Breast epithelium (tissue), 3 donors: ENCODE measurements around the gene SIVA1.

ENCODE experiments used
- POLR2A ChIP-seq: fragments of 450-650 bp; IDR thresholded peaks from one replicate; pipeline ENCODE4 v1.6.1; 2016; ENCODE audit warnings: antibody characterized with exemption, mild to moderate bottlenecking, moderate library complexity
- POLR2AphosphoS5 ChIP-seq, 3 donors: sonication (generic); formaldehyde crosslinking; IDR thresholded peaks; one replicate each; pipeline ENCODE4 v1.6.1; 2017; ENCODE audit warnings: antibody characterized with exemption in 3 of 3
- TF ChIP-seq, protein P1 (sequence below), 3 donors: fragments of 450-650 bp; IDR thresholded peaks; one replicate each; pipeline ENCODE4 v1.5.1; 2016 to 2017; ENCODE audit warnings: antibody characterized with exemption in 3 of 3, mild to moderate bottlenecking in 3 of 3, moderate library complexity in 3 of 3

DNA sequence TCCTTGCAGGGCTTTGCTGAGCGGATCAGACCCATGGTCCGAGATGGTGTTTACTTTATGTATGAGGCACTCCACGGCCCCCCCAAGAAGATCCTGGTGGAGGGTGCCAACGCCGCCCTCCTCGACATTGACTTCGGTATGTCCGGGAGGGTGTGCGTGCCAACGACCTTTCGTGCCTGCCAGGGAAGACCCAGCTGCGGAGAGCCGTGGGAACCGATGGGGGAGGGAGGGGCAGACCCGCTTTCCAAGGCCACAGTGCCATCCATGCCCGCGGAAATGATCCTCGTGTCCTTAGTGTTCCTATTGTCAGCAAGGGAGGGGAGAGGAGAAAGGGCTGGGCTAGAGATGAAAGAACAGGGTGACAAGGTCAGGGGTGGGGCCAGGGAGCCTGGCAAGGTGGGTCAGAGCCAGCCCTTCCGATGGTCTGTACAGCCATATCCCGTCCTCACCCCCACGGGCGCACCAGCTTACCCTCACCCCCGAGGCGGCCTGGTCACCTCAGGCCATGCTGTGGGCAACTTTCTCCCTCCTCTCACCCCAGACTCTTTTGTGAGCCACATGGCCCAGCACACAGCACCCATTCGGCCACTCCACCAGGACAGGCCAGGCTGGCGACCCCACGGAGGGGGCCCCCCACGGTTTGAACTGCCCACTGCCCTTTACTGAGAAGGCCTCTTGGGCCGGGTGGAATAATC, 11.7 kb upstream of the SIVA1 start:
- TF ChIP-seq, protein P1, sequence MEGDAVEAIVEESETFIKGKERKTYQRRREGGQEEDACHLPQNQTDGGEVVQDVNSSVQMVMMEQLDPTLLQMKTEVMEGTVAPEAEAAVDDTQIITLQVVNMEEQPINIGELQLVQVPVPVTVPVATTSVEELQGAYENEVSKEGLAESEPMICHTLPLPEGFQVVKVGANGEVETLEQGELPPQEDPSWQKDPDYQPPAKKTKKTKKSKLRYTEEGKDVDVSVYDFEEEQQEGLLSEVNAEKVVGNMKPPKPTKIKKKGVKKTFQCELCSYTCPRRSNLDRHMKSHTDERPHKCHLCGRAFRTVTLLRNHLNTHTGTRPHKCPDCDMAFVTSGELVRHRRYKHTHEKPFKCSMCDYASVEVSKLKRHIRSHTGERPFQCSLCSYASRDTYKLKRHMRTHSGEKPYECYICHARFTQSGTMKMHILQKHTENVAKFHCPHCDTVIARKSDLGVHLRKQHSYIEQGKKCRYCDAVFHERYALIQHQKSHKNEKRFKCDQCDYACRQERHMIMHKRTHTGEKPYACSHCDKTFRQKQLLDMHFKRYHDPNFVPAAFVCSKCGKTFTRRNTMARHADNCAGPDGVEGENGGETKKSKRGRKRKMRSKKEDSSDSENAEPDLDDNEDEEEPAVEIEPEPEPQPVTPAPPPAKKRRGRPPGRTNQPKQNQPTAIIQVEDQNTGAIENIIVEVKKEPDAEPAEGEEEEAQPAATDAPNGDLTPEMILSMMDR (IDR thresholded peaks at IDR 0.05): no peak
- TF ChIP-seq POLR2A: no peak
- no peak for TF ChIP-seq POLR2AphosphoS5 (IDR thresholded peaks at IDR 0.05)
